H1 (cell line): ENCODE measurements around the gene CACNA2D1. TPM values are rescaled to one million over a fixed set of nuclear protein-coding genes. Genes with fewer than 3 reads are reported as not detected.

Experiments
- CTCF ChIA-PET: fragments of 300-600 bp; sonication (Branson Sonifier 250); formaldehyde crosslinking; loops from one replicate; lab custom pipeline; 2021; ENCODE audit not compliant: partially characterized antibody; lab: Charles Lee
- POLR2A ChIA-PET: fragments of 300-600 bp; sonication (Branson Sonifier 250); formaldehyde crosslinking; loops from one replicate; lab custom pipeline; 2021; ENCODE audit warnings: inconsistent platforms; ENCODE audit not compliant: partially characterized antibody; lab: Charles Lee
- DNase-seq, 2 experiments: peaks; one replicate each; pipeline versions ENCODE4 v3.0.0 to v3.0.0-alpha.2; 2010 to 2022; ENCODE audit warnings: low spot score in 2 of 2, low read depth in 1 of 2, mixed read lengths in 1 of 2
- FAIRE-seq: peaks from 2 replicates; lab custom pipeline; 2011; peaks lifted over from hg19 to GRCh38; lab: Jason Lieb, UNC
- H2AFZ ChIP-seq: 2 replicates; pipeline ENCODE4 v1.8.1; 2012; ENCODE audit warnings: low read length, inconsistent platforms
- H2AK5ac ChIP-seq: 2 replicates; pipeline ENCODE4 v1.6.1; 2013; ENCODE audit warnings: low read depth, low read length
- H2BK120ac ChIP-seq: replicated peaks from 2 replicates; pipeline ENCODE3; 2013; ENCODE audit warnings: low read depth, low read length, inconsistent platforms
- H2BK12ac ChIP-seq: 2 replicates; pipeline ENCODE4 v1.6.1; 2013; ENCODE audit warnings: low read depth, low read length
- H2BK15ac ChIP-seq: 2 replicates; pipeline ENCODE4 v1.6.1; 2013; ENCODE audit warnings: low read length
- H2BK20ac ChIP-seq: 2 replicates; pipeline ENCODE4 v1.6.1; 2013; ENCODE audit warnings: low read length
- H2BK5ac ChIP-seq: 2 replicates; pipeline ENCODE4 v1.6.1; 2013; ENCODE audit warnings: low read depth, low read length
- H3K14ac ChIP-seq: 2 replicates; pipeline ENCODE4 v1.6.1; 2013; ENCODE audit warnings: inconsistent platforms; ENCODE audit not compliant: insufficient read length
- H3K18ac ChIP-seq: 2 replicates; pipeline ENCODE4 v1.6.1; 2013; ENCODE audit warnings: low read length; ENCODE audit errors: extremely low read depth
- H3K23ac ChIP-seq: 2 replicates; pipeline ENCODE4 v1.6.1; 2013; ENCODE audit warnings: inconsistent platforms; ENCODE audit not compliant: insufficient read length
- H3K23me2 ChIP-seq: 2 replicates; pipeline ENCODE4 v1.6.1; 2013; ENCODE audit warnings: low read depth, low read length
- H3K27ac ChIP-seq: 2 replicates; pipeline ENCODE4 v1.6.1; 2011; ENCODE audit warnings: low read depth, low read length, inconsistent platforms
- H3K27me3 ChIP-seq, 4 experiments: replicated peaks in 1 of 4; 1 replicate in 1 of 4; 2 replicates in 3 of 4; pipeline versions ENCODE4 v1.6.1 to v1.8.1; 2011 to 2013; ENCODE audit warnings: low read length in 3 of 4, mild to moderate bottlenecking in 3 of 4, inconsistent platforms in 2 of 4, mixed read lengths in 2 of 4, moderate library complexity in 1 of 4; ENCODE audit not compliant: control insufficient read depth in 3 of 4, insufficient read depth in 3 of 4; ENCODE audit errors: extremely low read depth in 1 of 4
- H3K36me3 ChIP-seq, 4 experiments: 2 replicates each; pipeline versions ENCODE4 v1.6.1 to v1.8.1; 2011 to 2013; ENCODE audit warnings: mild to moderate bottlenecking in 4 of 4, low read length in 3 of 4, moderate library complexity in 2 of 4, control low read depth in 1 of 4, inconsistent platforms in 1 of 4; ENCODE audit not compliant: insufficient read depth in 4 of 4, control insufficient read depth in 2 of 4
- H3K4ac ChIP-seq: replicated peaks from 2 replicates; pipeline ENCODE3; 2013; ENCODE audit warnings: low read length, low read depth, mixed read lengths, inconsistent platforms; ENCODE audit not compliant: insufficient read length
- H3K4me1 ChIP-seq, 4 experiments: replicated peaks in 1 of 4; 1 replicate in 1 of 4; 2 replicates in 3 of 4; pipeline versions ENCODE4 v1.6.1 to v1.8.1; 2011 to 2013; ENCODE audit warnings: low read length in 3 of 4, inconsistent platforms in 2 of 4, mixed read lengths in 1 of 4; ENCODE audit not compliant: insufficient read depth in 4 of 4, control insufficient read depth in 3 of 4
- H3K4me2 ChIP-seq, 2 experiments: 2 replicates each; pipeline versions ENCODE4 v1.6.1 to v1.8.1; 2011 to 2013; ENCODE audit warnings: low read depth in 2 of 2, low read length in 2 of 2, control low read depth in 1 of 2, inconsistent platforms in 1 of 2, mild to moderate bottlenecking in 1 of 2; ENCODE audit not compliant: insufficient read depth in 1 of 2
- H3K4me3 ChIP-seq, 4 experiments: fragments of 200-600, 300-600 bp in 1 of 4; sonication (generic), shearing (Covaris generic), sonication (Bioruptor Twin) in 1 of 4; 2 replicates each; pipeline versions ENCODE4 v1.5.1 to v1.8.1; 2011 to 2016; ENCODE audit warnings: low read length in 4 of 4, low read depth in 3 of 4, control low read depth in 2 of 4, inconsistent platforms in 2 of 4, mild to moderate bottlenecking in 2 of 4, mixed read lengths in 1 of 4, moderate library complexity in 1 of 4; ENCODE audit not compliant: insufficient read depth in 2 of 4; ENCODE audit errors: extremely low read depth in 1 of 4
- H3K56ac ChIP-seq: replicated peaks from 2 replicates; pipeline ENCODE3; 2013; ENCODE audit warnings: low read depth, mild to moderate bottlenecking, mixed read lengths, low read length, inconsistent platforms; ENCODE audit not compliant: insufficient read length
- H3K79me1 ChIP-seq: 2 replicates; pipeline ENCODE4 v1.6.1; 2013; ENCODE audit warnings: low read depth, low read length, control low read depth
- H3K79me2 ChIP-seq, 2 experiments: 2 replicates each; pipeline versions ENCODE4 v1.6.1 to v1.8.1; 2012 to 2013; ENCODE audit warnings: low read length in 2 of 2, mild to moderate bottlenecking in 2 of 2, inconsistent platforms in 1 of 2; ENCODE audit not compliant: insufficient read depth in 2 of 2, control insufficient read depth in 1 of 2
- H3K9ac ChIP-seq, 4 experiments: replicated peaks in 1 of 4; 1 replicate in 1 of 4; 2 replicates in 3 of 4; pipeline versions ENCODE4 v1.6.1 to v1.8.1; 2011 to 2013; ENCODE audit warnings: low read depth in 3 of 4, low read length in 3 of 4, control low read depth in 2 of 4, mild to moderate bottlenecking in 2 of 4, moderate library complexity in 2 of 4, inconsistent platforms in 1 of 4; ENCODE audit errors: extremely low read depth in 1 of 4
- H3K9me3 ChIP-seq, 2 experiments: 2 replicates each; pipeline versions ENCODE4 v1.6.1 to v1.8.1; 2012 to 2013; ENCODE audit warnings: mild to moderate bottlenecking in 2 of 2, moderate library complexity in 2 of 2, control low read depth in 1 of 2, inconsistent platforms in 1 of 2, low read depth in 1 of 2, low read length in 1 of 2, mixed read lengths in 1 of 2; ENCODE audit not compliant: insufficient read depth in 2 of 2
- H4K20me1 ChIP-seq, 2 experiments: replicated peaks in 1 of 2; 2 replicates each; pipeline versions ENCODE3 to v1.8.1; 2011 to 2013; ENCODE audit warnings: inconsistent platforms in 2 of 2, low read length in 2 of 2, mild to moderate bottlenecking in 1 of 2; ENCODE audit not compliant: insufficient read depth in 2 of 2, control insufficient read depth in 1 of 2
- H4K5ac ChIP-seq: 2 replicates; pipeline ENCODE4 v1.6.1; 2013; ENCODE audit warnings: low read length, low read depth, mixed read lengths, inconsistent platforms; ENCODE audit not compliant: insufficient read length
- H4K8ac ChIP-seq: 2 replicates; pipeline ENCODE4 v1.8.0; 2013; ENCODE audit warnings: mild to moderate bottlenecking, moderate library complexity, low read length, inconsistent platforms; ENCODE audit not compliant: insufficient read depth; ENCODE audit errors: extremely low read depth
- H4K91ac ChIP-seq: replicated peaks from 2 replicates; pipeline ENCODE3; 2013; ENCODE audit warnings: low read length, mixed read lengths, inconsistent platforms; ENCODE audit not compliant: insufficient read length
- BACH1 ChIP-seq: IDR thresholded peaks from 2 replicates; pipeline ENCODE4 v1.6.1; 2012; ENCODE audit warnings: low read length, improper control_type of control experiment
- BRCA1 ChIP-seq: IDR thresholded peaks from 2 replicates; pipeline ENCODE4 v1.6.1; 2012; ENCODE audit warnings: low read depth, low read length, improper control_type of control experiment
- CBX8 ChIP-seq: fragments of 300-800, 300-1000 bp; sonication (generic); IDR thresholded peaks from 2 replicates; pipeline ENCODE4 v1.7.1; 2016; ENCODE audit warnings: low read depth, low read length, borderline replicate concordance
- CTBP2 ChIP-seq: IDR thresholded peaks from 2 replicates; pipeline ENCODE4 v1.7.0; 2011; ENCODE audit warnings: borderline replicate concordance, mild to moderate bottlenecking, moderate library complexity, mixed read lengths, low read length; ENCODE audit not compliant: insufficient read depth, insufficient read length
- EGR1 ChIP-seq: IDR thresholded peaks from 2 replicates; pipeline ENCODE4 v1.6.1; 2011; ENCODE audit warnings: low read depth, low read length, borderline replicate concordance
- KDM1A ChIP-seq: fragments of 200-600, 300-600 bp; sonication (generic); IDR thresholded peaks from 2 replicates; pipeline ENCODE4 v1.7.1; 2016; ENCODE audit warnings: mild to moderate bottlenecking, low read length, borderline replicate concordance
- RAD21 ChIP-seq, 2 experiments: IDR thresholded peaks in 1 of 2; conservative IDR thresholded peaks in 1 of 2; 2 replicates each; pipeline ENCODE4 v1.6.1; 2011; ENCODE audit warnings: low read depth in 2 of 2, low read length in 2 of 2, improper control_type of control experiment in 1 of 2, inconsistent platforms in 1 of 2, mild to moderate bottlenecking in 1 of 2, moderate library complexity in 1 of 2
- RFX5 ChIP-seq: IDR thresholded peaks from 2 replicates; pipeline ENCODE4 v1.6.1; 2011; ENCODE audit warnings: low read depth, low read length, improper control_type of control experiment, borderline replicate concordance
- SIRT6 ChIP-seq: IDR thresholded peaks from one replicate; pipeline ENCODE4 v1.7.1; 2012; ENCODE audit warnings: low read length, inconsistent platforms
- TCF12 ChIP-seq: IDR thresholded peaks from 2 replicates; pipeline ENCODE4 v1.6.1; 2011; ENCODE audit warnings: low read depth, mild to moderate bottlenecking, low read length
- WGBS, 2 experiments: shearing (Covaris generic) in 1 of 2; methylation state at CpG; one replicate each; pipeline versions ENCODE4 v1.1.6 to v1.1.7; 2013 to 2015; ENCODE audit warnings: low lambda C conversion rate in 2 of 2, mixed read lengths in 2 of 2, inconsistent platforms in 1 of 2, low coverage in 1 of 2, missing lambda C conversion rate in 1 of 2; ENCODE audit not compliant: insufficient replicate concordance in 2 of 2, insufficient coverage in 1 of 2, insufficient read length in 1 of 2; ENCODE audit errors: extremely low coverage in 1 of 2, missing lambda C conversion rate in 1 of 2; 5-methylcytosine and 5-hydroxymethylcytosine counted together
- polyA plus RNA-seq, 7 experiments: library from polyadenylated mRNA; depleted of rRNA in 3 of 7; stranded (reverse) in 5 of 7; unstranded in 2 of 7; fragments of >200 nt in 5 of 7; fragments of 200-250 nt in 2 of 7; gene quantifications; 1 replicate in 5 of 7; 2 replicates in 1 of 7; 4 replicates in 1 of 7; pipeline versions ENCODE4 v1.2.1 to v1.2.3, GENCODE V29; 2011 to 2013; ENCODE audit warnings: missing spikeins in 2 of 7, mixed read lengths in 2 of 7
- total RNA-seq: library from RNA; stranded (reverse); fragmentation: NEBNext Ultra II Directional; extraction: Animal tissue kit (Norgen Biotek cat#: 25700); gene quantifications from 2 replicates; pipeline ENCODE4 v1.2.1, GENCODE V29; 2021
- TF ChIP-seq, protein P1 (sequence below): IDR thresholded peaks from 2 replicates; pipeline ENCODE4 v1.6.1; 2011; ENCODE audit warnings: low read depth, mild to moderate bottlenecking, low read length; ENCODE audit not compliant: insufficient read depth
- TF ChIP-seq, protein P2 (sequence below): IDR thresholded peaks from 2 replicates; pipeline ENCODE4 v1.6.1; 2012; ENCODE audit warnings: low read length, inconsistent platforms

CACNA2D1 gene
- total and polyA plus RNA-seq, 2 of the 8 experiments (the other 6 are each of a cell fraction or from before 2014, with no cell fraction given), result 4.3 to 27.3 TPM

DNA sequence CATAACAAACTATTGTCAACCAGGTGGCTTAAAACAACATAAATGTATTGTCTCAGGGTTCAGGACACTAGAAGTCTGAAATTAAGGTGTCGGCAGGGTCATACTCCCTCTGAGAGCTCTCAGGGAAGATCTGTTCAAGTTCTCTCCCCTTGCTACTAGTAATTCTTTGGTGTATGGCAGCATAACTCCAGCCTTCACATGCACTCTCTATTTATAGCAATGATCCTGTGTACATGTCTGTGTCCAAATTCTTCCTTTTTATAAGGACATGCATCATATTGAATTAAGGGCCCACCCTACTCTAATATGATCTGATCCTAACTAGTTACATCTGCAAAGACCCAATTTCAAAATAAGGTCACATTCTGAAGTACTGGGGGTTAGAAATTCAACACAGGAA lies 27.2 kb downstream of the CACNA2D1 start:
- no peak overlapping the region for H3K9ac ChIP-seq
- ChIA-PET CTCF (no interaction called here), POLR2A (no interaction called here)
- H3K4me1 ChIP-seq, result 0 out of 7 replicates have a peak, but pooled peaks cover 0 to 4% (median 0%) of the 10 kb centered on the region in 4 experiments
- H3K36me3 ChIP-seq, result no peaks in the 10 kb centered on the region
- H2BK20ac ChIP-seq, result no peak overlapping the region
- no peak overlapping the region for H2AFZ ChIP-seq
- no peaks in the 10 kb centered on the region for H3K79me1 ChIP-seq
- no peak overlapping the region for H2AK5ac ChIP-seq
- H2BK15ac ChIP-seq, result no peak overlapping the region
- H3K79me2 ChIP-seq, result peaks cover 0 to 27% of the 10 kb centered on the region in 2 experiments; a peak in 2 of 4 replicates
- no peaks in the 10 kb centered on the region for H3K9me3 ChIP-seq
- no peak overlapping the region for H3K56ac ChIP-seq
- H2BK12ac ChIP-seq, result no peak overlapping the region
- H4K20me1 ChIP-seq, result no peaks in the 10 kb centered on the region
- no peak for FAIRE-seq
- no peak overlapping the region for H4K8ac ChIP-seq
- H4K91ac ChIP-seq, result no peak overlapping the region
- no peak overlapping the region for H3K4ac ChIP-seq
- H3K27me3 ChIP-seq, result no peaks in the 10 kb centered on the region
- H3K27ac ChIP-seq, result no peak overlapping the region
- H3K4me3 ChIP-seq, result no peak overlapping the region
- no peaks in the 10 kb centered on the region for H3K23me2 ChIP-seq
- no peak overlapping the region for H3K18ac ChIP-seq
- WGBS, 2 experiments, result 100% methylated on average over 1 of the region's 1 CpG; no CpG with 5 or more reads in 1 of the 2 experiments
- H2BK120ac ChIP-seq, result no peak overlapping the region
- H2BK5ac ChIP-seq, result no peak overlapping the region
- H3K23ac ChIP-seq, result no peak overlapping the region
- no peak for DNase-seq
- H4K5ac ChIP-seq, result no peak overlapping the region
- no peak overlapping the region for H3K14ac ChIP-seq
- H3K4me2 ChIP-seq, result no peak overlapping the region
- no peak for TF ChIP-seq RFX5
- TF ChIP-seq EGR1, result no peak
- no peak for TF ChIP-seq TCF12
- no peak for TF ChIP-seq KDM1A
- TF ChIP-seq, protein P1, sequence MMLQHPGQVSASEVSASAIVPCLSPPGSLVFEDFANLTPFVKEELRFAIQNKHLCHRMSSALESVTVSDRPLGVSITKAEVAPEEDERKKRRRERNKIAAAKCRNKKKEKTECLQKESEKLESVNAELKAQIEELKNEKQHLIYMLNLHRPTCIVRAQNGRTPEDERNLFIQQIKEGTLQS, result no peak
- TF ChIP-seq RAD21 (IDR thresholded peaks at IDR 0.05 in 1 of 2, conservative IDR thresholded peaks at IDR 0.05 in 1 of 2; ENCODE audit: low read depth in 2 of 2, low read length in 2 of 2), result no peak
- TF ChIP-seq, protein P2, sequence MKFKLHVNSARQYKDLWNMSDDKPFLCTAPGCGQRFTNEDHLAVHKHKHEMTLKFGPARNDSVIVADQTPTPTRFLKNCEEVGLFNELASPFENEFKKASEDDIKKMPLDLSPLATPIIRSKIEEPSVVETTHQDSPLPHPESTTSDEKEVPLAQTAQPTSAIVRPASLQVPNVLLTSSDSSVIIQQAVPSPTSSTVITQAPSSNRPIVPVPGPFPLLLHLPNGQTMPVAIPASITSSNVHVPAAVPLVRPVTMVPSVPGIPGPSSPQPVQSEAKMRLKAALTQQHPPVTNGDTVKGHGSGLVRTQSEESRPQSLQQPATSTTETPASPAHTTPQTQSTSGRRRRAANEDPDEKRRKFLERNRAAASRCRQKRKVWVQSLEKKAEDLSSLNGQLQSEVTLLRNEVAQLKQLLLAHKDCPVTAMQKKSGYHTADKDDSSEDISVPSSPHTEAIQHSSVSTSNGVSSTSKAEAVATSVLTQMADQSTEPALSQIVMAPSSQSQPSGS, result no peak
- TF ChIP-seq CBX8, result no peak
- TF ChIP-seq CTBP2, result no peak
- no peak for TF ChIP-seq BRCA1
- no peak for TF ChIP-seq SIRT6
- no peak for TF ChIP-seq BACH1
